Measurements from ENCODE around the gene LY6G5B.

DNA sequence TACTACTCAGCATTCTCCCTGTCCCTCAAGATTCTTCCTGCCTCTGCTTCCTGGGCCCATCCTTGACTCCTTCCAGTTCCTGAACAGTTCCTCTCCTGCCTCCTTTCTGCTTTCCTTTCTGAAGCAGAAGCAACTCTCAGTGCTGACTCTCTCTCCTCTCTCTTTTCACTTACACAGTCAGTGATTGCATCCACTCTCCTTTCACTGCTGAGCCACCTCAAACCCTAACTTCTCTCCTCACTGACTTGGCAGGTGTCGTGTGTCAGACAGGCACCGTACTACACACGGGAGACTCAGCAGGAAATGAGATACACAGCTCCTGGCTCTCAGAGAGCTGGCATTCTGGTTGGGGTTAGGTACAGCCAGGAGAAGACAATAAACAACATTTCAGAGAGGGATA is 27.8 kb downstream of the LY6G5B start:
- TF ChIP-seq, protein P1, sequence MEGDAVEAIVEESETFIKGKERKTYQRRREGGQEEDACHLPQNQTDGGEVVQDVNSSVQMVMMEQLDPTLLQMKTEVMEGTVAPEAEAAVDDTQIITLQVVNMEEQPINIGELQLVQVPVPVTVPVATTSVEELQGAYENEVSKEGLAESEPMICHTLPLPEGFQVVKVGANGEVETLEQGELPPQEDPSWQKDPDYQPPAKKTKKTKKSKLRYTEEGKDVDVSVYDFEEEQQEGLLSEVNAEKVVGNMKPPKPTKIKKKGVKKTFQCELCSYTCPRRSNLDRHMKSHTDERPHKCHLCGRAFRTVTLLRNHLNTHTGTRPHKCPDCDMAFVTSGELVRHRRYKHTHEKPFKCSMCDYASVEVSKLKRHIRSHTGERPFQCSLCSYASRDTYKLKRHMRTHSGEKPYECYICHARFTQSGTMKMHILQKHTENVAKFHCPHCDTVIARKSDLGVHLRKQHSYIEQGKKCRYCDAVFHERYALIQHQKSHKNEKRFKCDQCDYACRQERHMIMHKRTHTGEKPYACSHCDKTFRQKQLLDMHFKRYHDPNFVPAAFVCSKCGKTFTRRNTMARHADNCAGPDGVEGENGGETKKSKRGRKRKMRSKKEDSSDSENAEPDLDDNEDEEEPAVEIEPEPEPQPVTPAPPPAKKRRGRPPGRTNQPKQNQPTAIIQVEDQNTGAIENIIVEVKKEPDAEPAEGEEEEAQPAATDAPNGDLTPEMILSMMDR (IDR thresholded peaks at IDR 0.05) = no peak
- no peak for TF ChIP-seq POLR2A (IDR thresholded peaks at IDR 0.05)
